ENCODE measurements around the gene FETUB. TPM values are rescaled to one million over a fixed set of nuclear protein-coding genes. Genes with fewer than 3 reads are reported as not detected.
A peak's percentile ranks its signal among the peaks of the same experiment; 100 is the strongest.
"Not testable (repeated sequence)": the region's sequence is repeated elsewhere in the genome, so short reads cannot be mapped to it uniquely, and the experiment has no call there.

FETUB gene
- total RNA-seq, 1 donor from 2014 or later, result not detected

DNA sequence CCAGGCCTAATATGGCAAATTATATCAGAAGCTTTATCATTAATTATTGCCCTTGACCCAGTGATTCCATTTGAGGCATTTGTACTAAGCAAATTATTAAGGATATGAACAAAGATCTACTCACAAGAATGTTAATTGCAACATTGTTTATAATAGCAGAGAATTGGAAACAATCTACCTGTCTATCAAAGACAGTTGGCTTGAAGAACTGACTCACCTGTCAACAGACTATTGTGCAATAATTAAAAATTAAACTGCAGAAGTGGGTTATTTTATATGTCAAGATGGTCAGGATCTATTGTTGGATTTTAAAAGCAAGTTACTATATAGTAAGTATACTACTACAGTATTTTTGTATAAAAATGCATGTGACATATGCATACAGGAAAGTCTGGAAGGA, 6.7 kb upstream of the FETUB start:
- no peak for DNase-seq (ENCODE audit: low read depth in 2 of 2)

DNA sequence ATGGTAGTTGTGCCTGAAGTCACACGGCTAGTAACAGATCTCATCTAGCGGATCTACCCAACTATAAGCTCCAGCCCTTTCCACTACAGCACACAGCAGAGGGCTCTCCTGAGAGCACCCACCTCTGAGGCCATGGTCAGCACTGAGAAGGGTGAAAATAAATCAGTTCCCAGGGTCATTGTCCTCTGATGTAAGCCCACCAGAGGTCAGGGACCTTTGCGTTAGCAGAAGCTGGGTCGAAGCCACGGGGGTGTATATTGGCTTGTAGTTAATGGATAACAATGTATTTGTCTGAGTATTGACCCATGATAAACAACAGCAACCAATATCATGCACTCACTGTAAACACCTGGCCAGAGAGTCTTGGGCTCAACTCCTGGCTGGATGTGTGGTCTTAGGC, 6.0 kb upstream of the FETUB start:
- not testable (repeated sequence) for DNase-seq (ENCODE audit: low read depth in 2 of 2)

DNA sequence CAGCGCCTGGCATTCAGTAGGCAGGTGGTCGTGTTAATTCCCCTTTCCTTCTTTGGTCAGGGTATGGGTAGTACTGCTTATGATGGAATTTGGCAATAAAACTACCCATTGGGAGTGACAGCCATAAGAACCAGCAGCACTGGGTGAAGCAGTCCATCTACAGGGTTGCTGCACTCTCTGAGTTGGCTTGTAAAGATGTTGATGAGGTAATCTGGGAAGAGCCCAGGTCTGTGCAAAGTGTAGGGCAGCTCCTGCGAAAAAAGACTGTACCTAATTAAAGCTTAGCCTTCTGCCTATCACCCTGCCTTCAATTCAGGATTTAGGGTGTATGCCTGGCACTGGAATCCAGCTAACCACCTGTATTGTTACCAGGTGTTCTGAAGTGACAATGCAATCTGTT, 4.7 kb upstream of the FETUB start:
- no peak for DNase-seq (ENCODE audit: low read depth in 2 of 2)

DNA sequence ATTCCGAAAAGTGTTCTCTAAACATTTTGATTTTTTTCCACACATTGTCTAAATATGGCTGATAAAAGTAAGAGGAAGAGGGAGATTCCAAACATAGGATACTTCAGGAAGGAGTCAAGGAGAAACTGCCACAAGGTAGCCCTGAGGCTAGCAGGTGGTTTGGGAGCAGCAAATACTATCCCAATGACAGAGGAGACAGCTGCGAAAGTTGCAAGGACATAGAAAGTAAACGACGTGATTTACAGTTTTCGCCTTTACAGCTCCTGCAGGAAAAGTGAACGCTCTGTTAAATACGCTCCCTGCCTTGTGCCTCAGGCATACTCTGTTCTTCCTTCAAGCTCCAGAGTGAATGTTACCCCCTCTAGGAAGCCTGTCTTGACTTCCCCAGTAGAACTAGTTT, 3.7 kb upstream of the FETUB start:
- DNase-seq (ENCODE audit: low read depth in 2 of 2), result no peak

DNA sequence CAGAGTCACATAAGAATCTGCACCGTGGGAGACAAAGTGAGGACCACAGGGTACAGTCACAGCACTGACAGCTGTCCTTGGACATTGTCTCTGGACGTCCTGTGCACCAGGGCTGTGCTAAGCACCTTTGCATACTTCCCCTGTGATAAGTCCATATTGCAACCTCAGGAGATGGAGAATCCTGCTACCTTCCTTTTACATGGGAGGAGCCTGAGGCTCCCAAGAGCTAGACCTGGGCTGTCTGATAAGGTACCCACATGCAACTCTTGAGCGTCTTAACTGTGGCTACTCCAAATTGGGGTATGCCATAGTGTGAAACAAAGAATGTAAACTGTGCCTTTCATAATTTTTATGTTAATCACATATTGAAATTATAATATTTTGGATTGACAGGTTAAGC, 2.5 kb upstream of the FETUB start:
- no peak for DNase-seq (ENCODE audit: low read depth in 2 of 2)

DNA sequence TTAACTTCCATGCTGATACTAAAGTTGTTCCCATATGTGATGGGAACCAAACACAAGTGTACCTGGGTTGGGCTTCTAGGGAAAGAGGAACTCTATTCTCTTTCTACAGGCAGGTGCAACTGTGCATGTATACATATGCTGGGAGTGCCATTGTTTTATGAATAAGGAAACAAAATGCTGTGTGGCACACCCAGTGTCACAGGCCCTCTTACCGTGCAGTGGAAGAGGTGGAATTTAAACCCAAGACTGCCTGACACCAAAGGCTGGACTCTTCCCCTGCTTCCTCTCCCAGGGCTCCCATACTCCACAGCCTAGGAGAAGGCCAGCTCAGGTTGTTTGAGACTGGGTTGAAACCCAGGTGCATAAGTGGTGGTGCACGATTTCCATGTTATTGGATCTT, 1.9 kb upstream of the FETUB start:
- DNase-seq (ENCODE audit: low read depth in 2 of 2), result no peak

DNA sequence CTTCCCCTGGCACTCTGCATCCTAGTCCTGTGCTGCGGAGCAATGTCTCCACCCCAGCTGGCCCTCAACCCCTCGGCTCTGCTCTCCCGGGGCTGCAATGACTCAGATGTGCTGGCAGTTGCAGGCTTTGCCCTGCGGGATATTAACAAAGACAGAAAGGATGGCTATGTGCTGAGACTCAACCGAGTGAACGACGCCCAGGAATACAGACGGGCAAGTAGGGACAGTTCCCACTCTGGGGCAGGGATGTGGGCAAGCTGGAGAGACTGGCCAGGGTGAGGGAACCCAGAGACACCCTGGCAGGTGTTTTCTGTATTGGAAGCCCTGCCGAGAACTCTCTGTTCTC, 247 bp downstream of the FETUB start:
- no peak for DNase-seq (ENCODE audit: low read depth in 2 of 2)

DNA sequence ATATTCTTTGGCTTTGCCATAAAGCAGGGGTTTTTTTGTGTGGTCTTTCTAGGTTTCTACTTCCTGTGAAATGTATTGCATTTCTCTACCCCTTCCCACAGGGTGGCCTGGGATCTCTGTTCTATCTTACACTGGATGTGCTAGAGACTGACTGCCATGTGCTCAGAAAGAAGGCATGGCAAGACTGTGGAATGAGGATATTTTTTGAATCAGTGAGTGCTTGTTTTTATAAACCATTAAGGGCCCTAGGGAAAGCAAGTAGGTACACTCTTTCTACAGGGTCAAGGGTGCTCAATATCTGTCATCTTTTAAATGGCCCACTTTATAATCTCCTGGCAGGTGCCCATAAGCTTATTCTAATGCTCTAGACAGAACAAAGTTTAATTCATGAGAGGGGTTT, 730 bp downstream of the FETUB start:
- DNase-seq (ENCODE audit: low read depth in 2 of 2), result no peak

DNA sequence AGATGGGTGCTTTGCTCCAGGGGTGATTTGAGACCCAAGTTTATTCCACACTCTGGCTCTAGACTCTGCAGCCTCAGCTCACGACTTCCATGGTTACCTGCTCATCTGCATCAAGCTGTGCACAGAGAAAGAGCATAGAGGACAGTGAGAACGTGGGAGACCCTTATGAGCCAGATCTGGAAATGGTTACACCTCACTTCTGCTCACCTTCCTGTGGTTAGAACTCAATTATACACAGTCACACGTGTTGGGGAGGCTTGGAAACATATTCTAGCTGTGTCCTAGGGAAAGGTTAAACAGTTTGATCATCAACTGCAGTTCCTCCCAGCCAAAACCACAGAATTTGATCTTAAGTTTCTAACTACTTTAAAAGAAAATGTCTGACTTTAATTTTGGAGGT, 1.8 kb downstream of the FETUB start:
- no peak for DNase-seq (ENCODE audit: low read depth in 2 of 2)

DNA sequence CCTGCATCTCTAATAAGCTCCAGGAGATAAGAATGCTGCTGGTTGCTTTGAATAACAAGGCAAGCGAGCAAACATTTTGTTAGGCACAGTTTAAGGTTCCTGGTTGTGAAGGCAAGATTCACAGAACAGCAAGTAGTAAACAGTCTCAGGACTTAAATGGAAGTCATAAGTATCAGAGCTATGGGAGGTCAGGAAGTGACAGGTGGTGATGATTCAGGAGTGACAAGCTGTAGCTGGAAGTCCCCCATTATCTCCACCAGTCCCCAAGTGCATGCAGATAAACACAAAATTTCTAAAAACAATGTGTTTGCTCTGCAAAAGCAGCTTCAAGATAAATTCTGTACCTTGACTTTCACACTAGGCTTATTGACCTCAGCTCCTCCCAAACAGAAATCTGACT, 3.3 kb downstream of the FETUB start:
- DNase-seq (ENCODE audit: low read depth in 2 of 2), result peak in 1 of 2 donors; percentile 12

DNA sequence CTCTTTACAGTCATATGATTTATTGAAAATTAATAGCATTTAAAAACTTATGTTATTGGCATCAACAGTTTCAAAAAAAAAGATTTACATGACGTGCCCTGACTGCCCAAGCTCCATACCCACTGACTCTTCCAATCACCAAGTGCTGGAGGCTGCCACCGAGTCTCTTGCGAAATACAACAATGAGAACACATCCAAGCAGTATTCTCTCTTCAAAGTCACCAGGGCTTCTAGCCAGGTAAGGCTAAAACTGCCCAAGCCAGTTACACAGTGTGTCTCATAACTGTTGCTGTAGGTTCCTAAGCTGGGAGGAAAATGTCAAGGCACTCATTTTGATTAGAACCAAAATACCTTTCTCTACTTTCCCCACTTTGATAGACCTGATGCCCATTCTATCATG, 4.5 kb downstream of the FETUB start:
- no peak for DNase-seq (ENCODE audit: low read depth in 2 of 2)

DNA sequence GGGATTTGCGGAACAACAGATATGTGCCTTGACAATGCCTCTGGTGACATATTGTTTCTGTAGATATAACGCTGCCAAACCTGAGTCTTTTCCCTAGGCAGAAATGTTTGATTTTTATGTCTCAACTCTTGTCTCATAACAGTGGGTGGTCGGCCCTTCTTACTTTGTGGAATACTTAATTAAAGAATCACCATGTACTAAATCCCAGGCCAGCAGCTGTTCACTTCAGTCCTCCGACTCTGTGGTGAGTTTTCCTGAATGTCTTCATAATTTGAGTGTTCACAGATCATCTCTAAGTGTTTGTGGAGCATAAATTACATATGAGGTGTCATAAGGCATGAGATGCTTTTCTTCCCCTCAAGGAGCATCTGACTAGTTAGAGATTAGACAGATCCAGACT, 5.9 kb downstream of the FETUB start:
- no peak for DNase-seq (ENCODE audit: low read depth in 2 of 2)

DNA sequence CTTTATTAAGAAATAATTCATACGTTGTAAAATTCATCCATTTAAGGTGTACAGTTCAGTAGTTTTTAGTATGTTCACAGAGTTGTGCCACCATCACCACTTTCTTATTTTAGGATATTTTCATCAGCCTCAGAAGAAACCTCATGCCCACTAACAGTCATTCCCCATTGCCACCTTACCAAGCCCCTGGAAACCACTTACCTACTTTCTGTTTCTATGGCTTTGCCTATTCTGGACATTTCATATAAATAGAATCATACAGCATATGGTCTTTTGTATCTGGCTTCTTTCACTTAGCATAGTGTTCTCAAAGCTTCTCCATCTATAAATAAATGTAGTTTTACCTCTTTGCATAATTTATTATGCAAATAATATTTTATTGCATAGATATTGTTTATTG, 6.6 kb downstream of the FETUB start:
- DNase-seq (ENCODE audit: low read depth in 2 of 2), result no peak

DNA sequence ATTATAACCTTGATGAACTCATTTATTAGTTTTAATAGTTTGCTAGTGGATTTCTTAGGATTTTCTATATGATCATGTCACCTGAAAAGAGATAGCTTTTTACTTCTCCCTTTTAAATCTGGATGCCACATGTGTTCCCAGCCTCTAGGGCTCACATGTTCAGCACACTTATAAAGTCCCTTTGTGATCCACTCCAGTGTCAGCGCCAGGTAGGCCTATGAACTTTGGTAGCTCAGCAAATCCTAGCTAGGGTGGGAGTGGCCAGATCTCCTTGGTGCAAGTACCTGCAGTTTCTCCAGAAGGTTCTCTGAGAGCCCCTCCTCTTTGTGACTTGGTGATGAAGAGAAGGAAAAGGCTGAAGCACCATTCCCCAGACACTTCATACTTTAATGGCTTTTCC, 8.7 kb downstream of the FETUB start:
- DNase-seq (ENCODE audit: low read depth in 2 of 2), result no peak

DNA sequence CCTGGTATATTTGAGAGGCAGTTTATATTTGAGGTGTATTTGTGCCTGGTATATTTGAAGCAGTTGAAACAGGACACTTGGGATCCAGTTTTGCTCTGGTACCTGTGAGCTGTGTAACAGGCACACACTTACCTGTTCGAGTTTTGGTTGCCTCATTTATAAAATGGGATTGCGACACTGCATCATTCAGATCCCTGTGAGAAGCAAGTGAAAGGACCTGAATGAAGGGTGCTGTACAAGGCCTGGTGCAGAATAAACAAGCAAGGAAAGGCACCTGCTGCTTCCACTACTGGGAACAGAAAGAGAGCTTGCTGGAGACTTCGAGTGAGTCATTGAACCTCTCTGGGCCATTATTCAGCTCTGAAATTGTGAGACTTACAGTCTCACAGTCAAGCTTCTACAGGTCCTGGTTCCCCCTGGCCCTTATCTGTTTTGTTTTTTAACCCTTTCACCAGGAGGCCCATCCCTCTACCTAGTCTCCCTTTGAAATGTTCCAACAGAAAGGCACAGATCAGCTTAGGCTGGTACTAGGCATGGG, 11.5 kb downstream of the FETUB start:
- no peak for DNase-seq (ENCODE audit: low read depth in 2 of 2)

DNA sequence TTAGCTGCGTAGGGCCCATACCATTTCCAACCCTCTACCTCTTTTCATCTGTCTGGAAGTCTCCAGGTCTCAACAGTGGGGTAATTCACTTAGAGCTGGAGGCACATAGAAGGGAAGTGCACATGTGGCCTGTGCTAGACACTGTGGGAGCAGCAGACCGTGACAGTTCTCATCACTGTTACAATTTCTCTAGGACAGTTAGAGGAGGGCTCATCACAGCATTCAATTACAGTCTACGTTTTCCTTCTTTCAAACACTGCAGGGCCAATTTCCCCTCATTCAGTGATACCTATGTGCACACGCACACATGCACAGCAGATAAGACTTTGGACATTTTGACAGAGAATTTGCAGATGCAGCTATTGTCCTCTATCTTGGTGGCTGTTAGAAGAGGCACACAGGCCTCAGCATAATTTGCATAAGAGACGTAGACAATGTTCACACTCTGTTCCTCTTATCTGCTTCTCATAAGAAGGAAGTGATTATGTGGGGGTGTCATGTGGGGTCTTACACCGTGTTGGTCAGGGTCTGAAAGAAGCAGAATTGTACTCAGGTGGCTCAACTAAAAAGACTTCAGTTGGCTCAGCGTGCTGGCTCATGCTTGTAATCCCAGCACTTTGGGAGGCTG, 13.0 kb downstream of the FETUB start:
- no peak for DNase-seq (ENCODE audit: low read depth in 2 of 2)

DNA sequence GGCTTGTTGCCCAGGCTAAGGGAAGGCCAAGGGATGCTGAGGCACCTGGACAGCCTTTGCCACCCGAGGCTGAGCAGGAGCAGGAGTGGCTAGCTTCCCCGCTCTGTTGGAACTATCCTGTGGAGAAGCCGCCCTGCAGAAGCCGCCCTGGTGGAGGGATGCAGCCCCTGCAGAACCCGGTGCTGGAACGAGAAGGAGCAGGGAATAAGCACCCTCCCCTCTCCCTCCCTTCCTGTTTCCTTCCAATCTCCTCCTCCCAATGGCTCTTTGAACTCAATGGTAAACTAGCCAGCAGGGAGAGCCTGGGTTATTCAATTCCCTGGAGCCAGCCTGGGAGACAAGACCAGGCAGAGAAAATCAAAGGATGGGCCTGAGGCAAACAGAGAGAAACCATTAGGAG, 13.8 kb downstream of the FETUB start:
- no peak for DNase-seq (ENCODE audit: low read depth in 2 of 2)

DNA sequence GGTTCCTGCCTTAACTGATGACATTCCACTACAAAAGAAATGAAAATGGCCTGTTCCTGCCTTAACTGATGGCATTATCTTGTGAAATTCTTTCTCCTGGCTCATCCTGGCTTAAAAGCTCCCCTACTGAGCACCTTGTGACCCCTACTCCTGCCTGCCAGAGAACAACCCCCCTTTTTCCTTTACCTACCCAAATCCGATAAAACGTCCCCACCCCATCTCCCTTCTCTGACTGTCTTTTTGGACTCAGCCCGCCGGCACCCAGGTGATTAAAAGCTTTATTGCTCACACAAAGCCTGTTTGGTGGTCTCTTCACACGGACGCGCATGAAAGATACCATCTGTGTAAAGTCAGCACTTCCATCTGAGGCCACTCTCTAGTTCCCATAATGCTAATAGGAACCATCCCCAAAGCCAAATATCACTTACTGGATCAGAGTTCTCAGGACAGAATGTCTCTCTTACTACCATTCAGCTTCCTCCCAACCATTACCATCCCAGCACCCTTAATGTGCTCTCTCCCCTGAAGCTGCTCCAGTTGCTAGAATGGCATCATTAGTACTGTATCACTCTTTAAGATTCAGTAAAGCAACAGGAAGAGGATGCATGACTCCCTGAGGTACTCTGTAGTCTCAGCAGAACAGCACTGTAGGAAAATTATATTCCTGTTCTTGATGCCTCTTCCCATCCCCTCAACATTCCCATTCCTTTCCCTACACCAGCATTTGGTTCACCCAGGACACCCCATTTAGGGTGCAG, 23.3 kb downstream of the FETUB start:
- no peak for DNase-seq (ENCODE audit: low read depth in 2 of 2)

DNA sequence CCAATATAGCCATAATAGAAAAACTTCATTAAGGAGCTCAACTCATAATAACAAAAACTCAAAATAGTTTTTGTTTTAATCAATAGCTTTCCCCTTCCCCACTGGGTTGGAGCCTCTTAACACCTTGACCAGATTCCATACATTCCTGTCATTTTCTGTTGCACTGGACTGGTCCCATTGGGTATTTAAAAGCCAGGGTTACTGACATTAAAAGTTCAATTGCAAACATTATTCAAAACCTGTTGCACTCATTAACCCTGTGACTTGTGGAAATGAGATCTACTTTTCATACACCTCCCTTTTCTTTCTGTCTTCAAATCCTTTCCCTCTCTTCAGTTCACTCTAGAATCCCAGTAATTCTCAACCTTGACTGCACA, 23.9 kb downstream of the FETUB start:
- no peak for DNase-seq (ENCODE audit: low read depth in 2 of 2)

DNA sequence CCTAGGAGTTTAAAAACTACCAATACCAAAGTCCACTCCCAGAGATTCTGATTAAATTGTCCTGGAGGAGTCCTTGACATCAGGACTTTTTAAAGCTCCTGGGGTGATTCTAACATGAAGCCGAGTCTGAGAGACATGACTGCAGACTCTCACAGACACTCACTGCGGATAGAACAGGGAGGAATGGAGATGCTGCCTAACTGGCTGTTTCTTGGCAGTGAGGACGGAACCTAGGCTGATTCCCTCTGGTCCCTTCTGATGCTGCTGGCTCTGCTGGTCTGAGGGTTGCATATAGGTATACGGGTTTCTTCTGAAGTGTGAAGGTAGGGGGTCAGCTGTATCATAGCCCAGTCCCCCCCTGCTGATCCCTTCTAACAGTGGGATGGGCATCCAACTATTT, 24.3 kb downstream of the FETUB start:
- DNase-seq (ENCODE audit: low read depth in 2 of 2), result no peak

DNA sequence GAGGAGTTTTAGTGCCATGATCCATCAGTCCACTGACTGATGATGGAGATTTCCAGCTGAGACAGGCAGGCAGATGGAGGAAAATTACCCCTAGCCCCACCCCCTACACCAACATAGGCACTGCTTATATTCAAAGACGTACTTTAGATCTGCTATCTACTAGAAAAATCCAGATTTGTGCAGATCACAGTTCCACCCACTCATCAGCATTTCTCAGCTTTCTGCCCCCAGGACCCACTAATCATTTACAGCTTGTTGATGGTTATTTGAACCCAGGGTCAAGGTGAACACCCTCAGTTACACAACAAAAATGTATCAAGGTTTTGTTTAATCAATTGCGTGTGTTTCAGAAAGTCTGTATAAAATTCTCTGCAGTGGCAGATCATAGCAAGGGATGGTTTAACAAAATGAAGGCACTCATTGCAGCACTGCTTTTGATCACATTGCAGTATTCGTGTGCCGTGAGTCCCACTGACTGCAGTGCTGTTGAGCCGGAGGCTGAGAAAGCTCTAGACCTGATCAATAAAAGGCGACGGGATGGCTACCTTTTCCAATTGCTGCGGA, 25.5 kb downstream of the FETUB start, which contains the start of gene HRG:
Gene HRG (plus strand): TSS at position 390 of the 564 bp plus-strand sequence. CDS start 18 bp downstream, at position 408.
- DNase-seq (ENCODE audit: low read depth in 2 of 2), result no peak

DNA sequence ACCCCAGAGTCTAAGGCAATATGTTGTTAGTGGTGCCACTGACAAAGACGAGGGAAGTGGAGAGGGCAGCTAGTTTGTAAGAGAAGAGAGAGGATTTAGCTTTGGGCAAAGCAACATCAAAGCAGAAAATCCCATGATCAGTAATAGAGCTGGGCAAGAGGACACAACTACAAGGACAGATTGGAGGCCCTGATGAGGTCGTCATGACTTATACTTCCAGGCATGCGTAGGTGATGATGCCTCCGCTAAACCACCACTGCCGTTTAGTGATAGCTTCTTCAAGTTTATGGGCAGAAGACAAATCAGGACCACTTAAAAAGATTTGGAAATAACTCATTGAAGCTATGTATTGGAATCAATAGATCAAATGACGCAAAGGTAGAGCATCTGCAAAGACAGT, 28.2 kb downstream of the FETUB start:
- no peak for DNase-seq (ENCODE audit: low read depth in 2 of 2)

Measured in lung microvascular endothelial cell (primary cell).